T-helper 22 cell (primary cell): ENCODE results near the gene CTBP2.
"Not testable (repeated sequence)": the region's sequence is repeated elsewhere in the genome, so short reads cannot be mapped to it uniquely, and the experiment has no call there.

Experiments used
- DNase-seq: peaks from one replicate; pipeline ENCODE4 v3.0.0-alpha.2; 2020; ENCODE audit warnings: low read depth

CTBP2 gene

DNA sequence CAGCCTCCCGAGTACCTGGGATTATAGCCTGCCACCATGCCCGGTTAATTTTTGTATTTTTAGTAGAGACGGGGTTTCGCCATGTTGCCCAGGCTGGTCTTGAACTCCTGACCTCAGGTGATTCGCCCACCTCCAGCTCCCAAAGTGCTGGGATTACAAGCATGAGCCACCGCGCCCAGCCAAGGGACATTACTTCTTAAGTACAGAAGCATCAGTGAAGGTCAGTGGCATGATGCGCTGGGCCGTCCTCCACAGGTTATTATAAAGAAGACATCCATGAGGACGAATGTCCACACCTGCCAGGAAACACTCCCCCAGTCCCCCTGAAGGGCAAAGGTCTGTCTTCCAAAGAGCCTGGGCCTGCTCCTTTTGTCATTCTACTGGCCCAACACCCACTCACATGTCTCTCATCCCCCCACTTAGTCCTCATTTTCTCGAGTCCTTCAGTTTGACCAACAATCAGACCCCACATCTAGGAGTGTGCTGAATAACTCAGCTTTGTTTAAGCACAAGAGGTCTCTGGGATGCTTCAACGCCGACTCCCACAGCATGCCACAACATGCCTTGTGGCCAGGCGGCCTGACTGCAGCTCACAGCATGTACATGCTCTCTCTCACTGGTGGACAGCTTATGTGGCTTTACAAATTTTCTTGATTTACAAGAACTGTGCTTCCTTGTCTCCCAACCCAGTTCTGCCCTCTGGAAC lies 73.0 kb downstream of the CTBP2 start:
- no peak for DNase-seq

DNA sequence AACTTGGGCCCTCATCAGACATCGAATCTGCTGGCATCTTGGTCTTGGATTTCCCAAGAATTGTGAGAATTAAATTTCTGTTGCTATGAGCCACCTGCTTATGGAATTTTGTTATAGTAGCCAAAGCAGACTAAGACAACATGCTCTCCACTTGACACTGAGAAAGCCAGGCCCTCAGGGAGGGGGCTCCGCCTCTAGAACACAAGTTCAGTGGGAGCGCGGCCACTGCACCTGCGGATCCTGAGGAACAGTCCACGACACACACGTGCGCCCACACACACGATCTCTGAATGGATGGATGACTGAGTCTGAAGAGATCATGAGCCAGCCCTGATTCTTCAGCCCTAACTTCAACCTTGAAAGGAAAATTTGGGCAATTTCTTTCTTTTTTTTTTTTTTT lies 73.7 kb downstream of the CTBP2 start:
- no peak for DNase-seq

DNA sequence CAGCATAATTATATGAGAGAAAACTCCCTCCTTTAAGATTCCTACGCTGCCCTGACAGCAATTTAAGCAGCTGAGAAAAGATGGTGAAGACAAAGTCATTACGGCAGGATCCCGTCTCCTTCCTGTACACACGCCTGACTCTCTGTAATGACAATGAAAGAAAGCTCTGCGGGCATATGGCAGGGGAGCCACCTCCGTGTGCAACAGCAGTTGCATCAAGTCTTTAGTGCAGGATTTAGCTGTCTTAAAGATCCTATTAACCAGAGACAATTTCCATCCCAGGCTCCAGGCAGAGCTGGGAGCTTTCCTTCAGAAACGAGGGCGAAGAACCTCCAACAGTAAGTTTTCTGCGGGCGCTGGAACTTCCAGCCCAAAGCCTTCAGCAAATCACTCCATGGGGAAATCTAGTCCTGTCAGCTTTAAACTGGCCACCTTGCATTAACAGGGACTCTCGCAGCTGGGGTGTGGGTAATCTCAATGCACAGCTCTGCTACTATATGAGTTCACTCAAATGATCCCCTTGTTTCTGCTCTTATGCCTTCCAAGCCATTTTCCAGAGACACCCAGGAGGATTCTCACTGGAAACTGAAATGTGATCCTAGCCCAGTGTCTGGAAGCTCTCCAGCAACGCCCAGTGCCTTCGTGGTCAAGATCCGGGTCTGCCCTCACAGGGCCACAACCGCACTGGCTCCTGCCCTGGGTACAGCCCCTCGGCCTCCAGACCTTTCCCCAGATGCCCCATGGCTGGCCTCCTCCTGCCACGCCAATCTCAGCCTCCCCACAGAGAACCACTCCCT lies 74.9 kb downstream of the CTBP2 start:
- DNase-seq, result no peak

DNA sequence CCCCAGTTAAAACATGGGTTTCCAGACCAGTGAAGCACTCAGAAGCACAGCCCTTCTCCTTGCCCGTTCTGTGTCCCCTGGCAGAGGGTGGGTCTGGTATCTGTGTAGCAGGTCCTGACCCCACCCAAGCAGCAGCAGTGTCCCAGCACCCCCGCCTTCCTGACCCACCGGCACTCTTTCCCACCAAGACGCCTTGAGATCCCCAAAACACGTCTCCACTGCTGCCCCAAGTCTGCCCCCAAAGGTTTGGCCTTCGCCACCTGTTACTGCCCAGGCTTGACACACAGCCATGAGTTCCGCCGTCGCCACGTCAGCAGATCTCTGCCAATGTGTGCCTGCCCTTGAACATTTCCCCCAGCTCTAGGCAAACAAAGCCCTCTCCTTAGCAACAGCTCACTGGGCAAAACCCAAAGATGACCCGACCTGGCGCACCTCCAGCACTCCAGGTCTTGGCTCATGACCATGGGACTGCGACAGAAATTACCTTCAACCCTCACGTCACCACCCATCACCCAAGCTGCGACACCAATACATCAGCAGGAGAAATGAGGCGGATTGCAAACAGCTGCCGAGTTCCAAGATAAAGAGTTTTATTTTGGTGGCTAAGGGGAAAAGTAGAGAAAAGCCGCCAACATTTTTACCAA lies 75.6 kb downstream of the CTBP2 start:
- DNase-seq, result no peak

DNA sequence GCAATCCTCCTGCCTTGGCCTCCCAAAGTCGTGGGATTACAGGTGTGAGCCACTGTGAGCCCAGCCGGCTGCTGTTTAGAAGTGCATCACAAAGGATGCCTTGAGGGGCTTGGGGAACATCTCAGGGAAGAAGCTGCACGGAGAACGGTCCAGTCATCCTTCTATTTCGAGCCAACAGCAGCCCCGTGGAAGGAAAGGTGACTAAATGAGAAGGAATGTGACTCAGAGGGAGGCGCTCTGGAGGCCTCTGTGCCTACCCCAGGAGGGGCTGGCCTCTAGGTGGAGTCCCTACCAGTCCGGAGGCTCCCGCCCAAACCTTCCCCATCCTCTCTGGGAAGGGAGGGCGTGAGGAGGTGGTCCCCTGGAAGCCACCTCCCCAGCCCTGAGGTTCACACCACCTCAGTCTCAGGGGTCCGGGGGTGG lies 76.2 kb downstream of the CTBP2 start:
- DNase-seq, result no peak

DNA sequence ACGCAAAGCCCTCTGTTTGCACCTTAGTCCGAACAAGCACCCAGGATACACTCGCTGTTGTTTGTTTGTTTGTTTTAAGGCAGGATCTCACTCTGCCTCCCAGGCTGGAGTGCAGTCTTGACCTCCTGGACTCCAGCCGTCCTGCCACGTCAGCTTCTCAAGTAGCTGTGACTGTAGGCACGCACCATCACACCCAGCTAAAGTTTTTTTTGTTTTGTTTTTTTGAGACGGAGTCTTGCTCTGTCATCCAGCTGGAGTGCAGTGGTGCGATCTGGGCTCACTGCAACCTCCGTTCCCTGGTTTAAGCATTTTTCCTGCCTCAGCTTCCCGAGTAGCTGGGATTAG lies 76.8 kb downstream of the CTBP2 start:
- DNase-seq, result no peak

DNA sequence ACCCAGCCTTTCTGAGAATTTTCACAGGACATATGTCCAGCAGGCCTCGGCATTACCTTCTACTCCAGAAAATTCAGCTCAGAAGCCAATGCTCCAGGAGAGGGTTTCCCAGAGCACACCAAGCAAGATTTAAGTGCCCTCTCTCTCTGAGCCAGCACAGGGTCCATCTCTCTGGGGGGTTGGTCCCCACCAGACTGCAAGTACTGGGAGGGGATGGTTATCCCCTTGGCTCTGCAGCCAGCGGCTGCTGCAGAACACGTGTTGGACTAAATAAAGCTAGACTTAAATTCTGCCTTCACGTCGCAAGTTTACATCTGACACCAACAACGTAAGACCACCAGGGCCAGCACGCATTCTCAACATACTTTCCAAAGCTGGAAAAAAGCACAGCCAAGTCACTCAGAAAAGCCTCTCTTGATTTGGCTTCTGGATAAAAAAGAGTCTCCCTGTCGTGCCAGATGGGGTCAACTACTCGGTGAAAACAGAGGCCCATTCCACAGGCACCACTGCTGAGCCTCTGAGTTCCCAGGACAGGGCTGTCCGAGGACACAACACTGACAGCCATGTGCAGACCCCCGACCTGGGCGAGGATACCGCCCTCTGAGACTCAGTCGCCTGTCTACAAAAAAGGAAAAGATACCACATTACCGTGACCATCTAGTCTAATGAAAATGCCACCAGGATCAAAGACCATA lies 77.3 kb downstream of the CTBP2 start:
- no peak for DNase-seq

DNA sequence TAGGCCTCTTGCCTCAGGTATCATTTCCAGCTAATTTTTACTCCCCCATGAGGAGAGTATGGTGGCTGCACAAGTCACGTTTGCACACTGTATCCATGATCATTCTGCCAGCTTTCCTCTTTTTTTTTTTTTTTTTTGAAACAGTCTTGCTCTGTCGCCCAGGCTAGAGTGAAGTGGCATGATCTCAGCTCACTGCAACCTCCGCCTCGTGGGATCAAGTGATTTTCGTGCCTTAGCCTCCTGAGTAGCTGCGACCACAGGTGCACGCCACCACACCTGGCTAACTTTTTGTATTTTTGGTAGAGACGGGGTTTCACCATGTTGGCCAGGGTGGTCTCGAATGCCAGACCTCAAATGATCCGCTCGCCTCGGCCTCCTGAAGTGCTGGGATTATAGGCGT lies 77.9 kb downstream of the CTBP2 start:
- DNase-seq, result not testable (repeated sequence)

DNA sequence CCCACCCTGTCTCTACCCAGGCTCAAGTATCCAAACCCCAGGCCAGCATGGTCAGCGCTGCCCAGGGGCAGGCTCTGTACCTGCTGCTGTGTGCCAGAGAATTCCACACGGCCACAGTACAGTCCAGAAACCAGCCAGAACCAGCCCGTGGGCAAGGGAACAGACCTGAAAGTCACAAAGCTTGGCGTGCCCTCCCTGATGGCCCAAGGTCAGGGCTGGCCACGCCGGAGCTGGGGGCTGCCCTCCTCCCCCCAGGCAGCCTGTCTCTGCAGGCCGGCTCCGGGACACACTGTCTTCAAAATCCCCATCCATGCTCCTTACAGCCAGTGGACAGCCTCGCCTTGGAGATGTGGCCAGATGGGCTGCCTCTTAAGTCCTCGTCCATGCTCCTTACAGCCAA lies 78.4 kb downstream of the CTBP2 start:
- DNase-seq, result no peak

DNA sequence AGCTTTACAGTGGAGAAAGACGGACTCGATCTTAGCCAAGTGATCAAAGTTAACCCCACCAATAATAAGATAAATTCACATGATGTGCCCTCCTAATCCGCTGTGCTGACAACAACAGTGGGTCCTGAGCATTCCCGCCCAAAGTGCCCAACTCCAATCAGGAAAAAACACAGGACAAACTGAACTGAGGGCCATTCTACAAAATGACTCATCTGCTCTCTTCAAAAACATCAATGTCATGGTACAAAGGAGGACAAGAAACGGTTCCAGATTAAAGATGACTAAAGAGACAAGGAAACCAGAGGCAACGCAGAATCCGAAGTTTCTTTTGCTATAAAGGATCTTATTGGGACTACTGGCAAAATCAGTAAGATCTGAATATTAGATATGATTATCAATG lies 79.4 kb downstream of the CTBP2 start:
- no peak for DNase-seq

DNA sequence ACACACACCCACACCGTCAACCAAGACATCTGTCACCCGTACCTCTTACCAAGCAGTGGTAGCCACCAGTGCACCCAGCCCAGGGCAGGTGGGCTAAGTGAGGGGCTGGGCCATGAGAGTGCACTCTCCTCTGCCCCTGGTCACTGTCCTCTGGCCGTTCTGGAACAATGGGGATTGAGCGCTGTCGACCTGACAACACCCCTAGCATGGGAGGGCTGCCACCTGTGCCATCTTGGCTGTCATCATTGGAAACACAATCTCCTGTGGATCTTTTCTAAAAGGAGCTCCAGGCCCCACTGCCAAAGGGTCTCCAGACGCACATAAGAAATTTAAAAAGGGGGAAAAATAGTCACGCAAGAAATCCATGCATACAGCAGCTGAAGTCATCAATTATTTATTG lies 80.1 kb downstream of the CTBP2 start:
- DNase-seq, result no peak

DNA sequence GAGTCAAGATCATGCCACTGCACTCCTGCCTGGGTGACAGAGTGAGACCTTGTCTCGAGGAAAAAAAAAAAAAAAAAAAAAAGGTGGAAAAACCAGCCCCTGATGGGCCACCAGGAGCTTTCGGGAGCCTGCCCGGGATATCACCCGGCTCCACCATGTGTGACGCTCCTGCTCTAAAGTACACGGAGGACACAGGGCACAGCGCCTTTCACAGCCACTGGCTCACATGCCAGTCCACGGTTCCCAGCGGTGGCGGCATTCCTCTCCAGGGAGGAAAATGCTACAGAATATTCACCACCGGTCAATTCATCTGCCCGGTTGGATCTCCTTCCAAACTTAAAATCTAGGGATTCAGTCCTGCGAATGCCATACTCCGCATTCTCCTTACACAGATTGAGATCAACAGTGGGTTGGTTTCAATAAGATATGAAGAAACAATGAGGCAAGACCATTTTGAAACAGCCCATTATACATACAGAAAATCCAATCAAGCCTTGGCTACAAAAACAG lies 81.2 kb downstream of the CTBP2 start:
- no peak for DNase-seq

DNA sequence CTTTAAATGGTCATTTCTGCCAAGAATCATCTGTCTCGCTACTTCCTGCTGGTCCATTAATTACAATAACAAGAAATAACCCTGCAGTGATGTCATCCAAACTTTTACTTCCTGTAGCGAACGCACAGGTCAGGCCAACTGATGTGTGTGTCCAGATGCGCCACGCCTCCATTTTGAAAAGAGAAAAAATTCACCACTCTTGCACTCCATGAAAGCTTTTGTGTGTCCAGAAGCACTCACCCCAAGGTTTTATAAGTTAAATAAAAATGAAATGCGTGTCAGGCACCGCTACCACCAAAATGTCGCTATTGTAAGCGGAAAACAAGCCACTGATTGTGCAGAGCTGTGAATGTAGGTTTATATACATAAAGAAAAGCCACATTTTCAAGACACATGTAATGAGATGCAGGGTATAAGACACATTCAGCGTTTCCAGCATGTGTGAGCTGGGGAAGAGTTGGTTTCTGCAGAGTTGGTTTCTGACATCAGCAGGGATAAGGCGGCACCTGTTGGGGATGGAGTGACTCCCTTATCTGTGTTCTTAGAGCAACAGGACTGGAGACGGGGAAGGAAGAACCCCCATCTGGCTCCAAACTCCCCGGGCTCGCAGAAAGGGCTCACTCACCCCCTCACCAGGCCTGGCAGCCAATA lies 83.3 kb downstream of the CTBP2 start:
- DNase-seq, result no peak

DNA sequence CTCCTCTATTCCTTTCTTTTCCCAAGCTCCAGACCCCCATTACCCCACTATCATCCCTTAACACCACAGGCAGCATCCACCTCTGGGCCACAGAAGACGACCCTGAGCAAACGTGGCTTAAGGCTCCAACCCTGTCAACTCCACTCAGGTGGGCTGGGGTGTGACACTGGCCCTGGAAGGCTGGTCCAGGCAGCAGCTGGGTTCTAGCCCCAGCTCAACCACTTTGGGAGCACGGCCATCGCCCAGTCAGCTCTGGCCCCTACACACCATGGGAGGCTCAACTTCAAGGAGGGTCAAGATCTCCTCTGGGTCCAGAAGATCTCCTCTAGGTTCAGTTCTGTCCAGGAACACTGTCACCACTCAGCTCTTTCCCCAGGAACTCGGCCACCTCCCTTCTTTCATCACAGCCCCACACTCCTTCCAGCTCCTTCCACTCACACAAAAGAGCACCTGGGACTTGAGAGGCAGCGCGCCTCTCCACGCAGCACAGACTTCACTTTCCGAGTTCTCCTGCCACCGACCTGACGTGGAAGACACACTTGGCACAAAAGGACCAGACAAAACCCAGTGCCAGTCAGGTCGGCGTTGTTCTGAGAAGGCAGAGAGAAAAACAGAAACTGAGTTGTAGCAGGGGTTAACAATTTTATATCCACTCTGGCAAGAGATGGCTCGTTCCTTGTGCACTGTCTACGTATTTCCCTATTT lies 84.1 kb downstream of the CTBP2 start:
- no peak for DNase-seq

DNA sequence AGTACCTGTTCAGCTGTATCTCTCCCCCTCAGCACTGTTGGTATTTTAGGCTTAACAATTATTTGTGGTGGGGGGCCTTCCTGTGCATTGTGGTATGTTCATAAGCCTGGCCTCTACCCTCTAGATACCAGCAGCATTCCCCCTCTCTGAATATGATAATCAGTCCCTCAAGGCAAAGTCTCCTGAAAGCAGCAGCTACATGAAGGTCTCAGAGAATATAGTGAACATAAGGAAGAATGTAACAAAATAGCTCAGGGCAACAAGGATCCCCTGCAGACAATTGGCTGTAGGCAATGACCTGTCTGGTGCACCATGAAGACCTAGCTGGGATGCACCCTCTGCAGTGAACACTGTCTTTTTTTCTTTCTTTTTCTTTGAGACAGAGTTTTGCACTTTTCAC lies 86.4 kb downstream of the CTBP2 start:
- no peak for DNase-seq

DNA sequence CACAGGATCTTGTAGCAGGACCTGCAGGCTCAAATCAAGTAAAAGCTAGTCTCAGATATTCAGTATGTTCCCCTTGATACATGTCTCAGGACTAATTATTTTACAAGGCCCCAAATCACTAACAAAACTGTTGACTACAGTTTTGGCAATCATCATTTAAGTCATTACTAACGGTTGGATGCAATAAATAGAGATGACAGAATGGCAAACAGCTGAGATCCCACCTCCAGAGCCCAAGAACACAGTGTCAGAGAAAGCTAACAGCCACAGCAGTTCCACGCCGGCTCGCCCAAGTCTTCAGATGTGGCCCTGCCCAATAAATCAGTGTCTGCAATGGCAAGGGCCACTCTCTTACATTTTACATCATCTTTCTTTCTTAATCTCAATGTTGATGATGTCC lies 87.6 kb downstream of the CTBP2 start:
- DNase-seq, result no peak

DNA sequence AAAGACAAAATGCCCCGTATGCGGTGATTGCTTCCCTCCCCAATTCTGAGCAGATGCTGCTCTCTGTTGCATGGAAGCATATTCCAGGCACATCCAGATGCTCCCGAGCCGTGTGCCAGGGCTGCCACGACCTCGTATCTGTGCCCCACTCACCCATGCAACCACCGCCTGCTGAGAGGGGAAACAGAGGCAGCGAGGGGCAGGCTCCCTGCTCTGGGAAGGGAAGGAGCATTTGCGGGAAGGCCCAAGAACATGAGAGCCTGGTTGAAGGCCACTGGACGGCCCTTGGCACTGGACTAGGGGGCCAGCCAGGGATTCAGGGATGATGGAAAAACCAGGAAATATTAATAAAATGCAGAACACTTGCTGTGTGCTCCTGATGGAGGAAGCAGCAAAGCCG lies 89.4 kb downstream of the CTBP2 start:
- no peak for DNase-seq

DNA sequence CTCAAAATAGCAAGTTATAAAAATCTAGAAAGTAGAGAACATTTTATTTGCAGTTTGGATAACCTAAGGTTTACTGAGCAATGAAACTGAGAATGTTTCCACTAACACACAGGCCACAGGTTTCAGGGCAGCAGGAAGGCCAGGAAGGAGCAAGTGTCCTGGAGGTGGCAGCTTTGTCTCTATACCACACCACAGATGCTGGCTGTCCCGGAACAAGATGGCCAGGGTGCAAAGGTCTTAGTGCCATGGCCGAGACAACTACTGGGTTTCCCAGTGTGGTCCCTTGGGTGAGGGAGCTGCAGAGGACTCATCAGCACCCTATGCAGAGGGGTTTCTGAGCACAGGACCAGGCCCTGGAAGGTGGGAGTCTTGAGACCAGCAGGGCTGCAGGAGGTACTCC lies 92.0 kb downstream of the CTBP2 start:
- no peak for DNase-seq

DNA sequence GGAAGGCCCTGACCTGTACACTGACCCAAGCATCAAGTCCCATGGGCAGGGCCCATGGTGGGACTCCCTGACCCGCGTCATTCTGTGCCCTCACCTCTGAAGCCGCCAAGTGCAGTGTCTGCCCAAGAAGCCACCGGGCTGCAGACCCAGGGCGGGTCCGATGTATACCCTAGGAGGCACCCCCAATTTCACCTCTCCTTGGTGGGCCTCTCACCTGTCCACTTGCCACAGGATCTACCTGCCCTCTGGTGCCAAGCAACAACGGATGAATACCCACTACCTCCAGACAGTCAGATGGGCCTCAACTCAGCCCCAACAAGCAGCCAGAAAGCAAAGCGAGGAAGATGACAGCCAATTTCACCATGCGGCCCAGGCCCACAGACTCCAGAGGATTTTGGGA lies 92.6 kb downstream of the CTBP2 start:
- no peak for DNase-seq

DNA sequence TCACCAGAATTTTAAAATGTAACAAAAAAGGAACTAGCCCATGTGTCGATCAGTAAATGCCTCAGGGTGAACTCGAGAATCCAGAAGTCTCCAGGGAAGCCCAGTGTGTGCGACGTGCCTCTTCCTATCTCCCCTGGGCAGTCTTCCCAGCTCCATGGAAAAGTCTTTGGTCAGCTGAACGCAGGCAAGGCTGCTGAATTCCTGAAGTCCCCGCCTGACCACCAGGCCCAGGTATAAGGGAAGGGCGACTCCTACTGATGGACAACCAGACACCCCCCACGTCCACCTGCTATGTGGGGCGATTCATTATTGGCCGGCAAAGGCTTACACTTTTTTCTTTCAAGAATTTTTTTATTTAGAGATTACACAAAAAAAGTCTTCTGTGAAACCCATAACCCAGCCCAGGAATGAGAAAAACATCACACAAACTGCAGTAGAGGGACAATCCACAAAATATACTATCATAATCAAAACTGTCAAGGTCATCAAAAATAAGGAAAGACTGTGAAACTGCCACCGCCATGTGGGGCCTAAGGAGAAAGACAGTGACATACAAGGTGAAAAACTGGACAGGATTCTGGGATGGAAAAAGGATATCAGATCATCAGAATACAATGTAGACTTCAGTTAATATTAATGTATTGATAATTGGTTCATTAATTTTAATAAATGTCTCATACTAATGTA lies 93.5 kb downstream of the CTBP2 start:
- DNase-seq, result no peak
